Prostate gland (tissue), 2 donors: Measurements from ENCODE around the gene DOC2B. TPM values are rescaled to one million over a fixed set of nuclear protein-coding genes. Genes with fewer than 3 reads are reported as not detected.
"Not testable (repeated sequence)": the region's sequence is repeated elsewhere in the genome, so short reads cannot be mapped to it uniquely, and the experiment has no call there.

Source experiments
- DNase-seq: peaks from one replicate; pipeline ENCODE4 v3.0.0-alpha.2; 2019; ENCODE audit warnings: low spot score
- H3K27ac ChIP-seq, 2 donors: fragments of 200-600 bp; sonication (generic); 2 replicates each; pipeline ENCODE4 v1.5.1; 2017 to 2019
- H3K27me3 ChIP-seq: fragments of 200-600 bp; sonication (generic); replicated peaks from 2 replicates; pipeline ENCODE4 v1.5.1; 2019; ENCODE audit not compliant: insufficient read depth
- H3K36me3 ChIP-seq, 2 donors: fragments of 200-600 bp; sonication (generic); 1 replicate in 1 of 2; 2 replicates in 1 of 2; pipeline versions ENCODE4 v1.5.1 to v1.8.1; 2017 to 2019
- H3K4me1 ChIP-seq: fragments of 200-600 bp; sonication (generic); replicated peaks from 2 replicates; pipeline ENCODE4 v1.5.1; 2019
- H3K4me3 ChIP-seq, 2 donors: fragments of 200-600 bp; sonication (generic); 2 replicates each; pipeline ENCODE4 v1.5.1; 2017 to 2019
- H3K9me3 ChIP-seq: fragments of 200-600 bp; sonication (generic); 2 replicates; pipeline ENCODE4 v1.5.1; 2017
- CTCF ChIP-seq, 4 experiments: fragments of 200-600 bp in 2 of 4; fragments of 450-650 bp in 2 of 4; sonication (generic) in 2 of 4; IDR thresholded peaks; 1 replicate in 3 of 4; 2 replicates in 1 of 4; pipeline ENCODE4 v1.5.1; 2016 to 2019; ENCODE audit warnings: antibody characterized with exemption in 4 of 4, mild to moderate bottlenecking in 2 of 4, moderate library complexity in 2 of 4
- POLR2A ChIP-seq: fragments of 450-650 bp; IDR thresholded peaks from one replicate; pipeline ENCODE4 v1.6.1; 2016; ENCODE audit warnings: antibody characterized with exemption, mild to moderate bottlenecking
- POLR2AphosphoS5 ChIP-seq: sonication (generic); formaldehyde crosslinking; IDR thresholded peaks from one replicate; pipeline ENCODE4 v1.6.1; 2017; ENCODE audit warnings: antibody characterized with exemption
- whole genome bisulfite sequencing: methylation state at CpG from one replicate; pipeline ENCODE4 v1.1.5; 2018; 5-methylcytosine and 5-hydroxymethylcytosine counted together
- intact Hi-C: fragments of 100-400 bp; cut with DNase I; formaldehyde crosslinking; loops from one replicate; pipeline ENCODE4 v1.14.2; 2022
- total RNA-seq, 2 donors: library from RNA; depleted of rRNA; stranded (reverse); fragments of >200 nt; gene quantifications; one replicate each; pipeline ENCODE4 v1.1.0, GENCODE V29; 2016

DOC2B gene
- total RNA-seq, 2 donors from 2014 or later = 3.0 to 3.1 TPM

- H3K4me1 ChIP-seq = no peaks in the 10 kb centered on the region
- DNase-seq = no peak
- H3K36me3 ChIP-seq = no peaks in the 10 kb centered on the region
- TF ChIP-seq POLR2A = no peak
- no peak for TF ChIP-seq CTCF (IDR thresholded peaks at IDR 0.05)
- TF ChIP-seq POLR2AphosphoS5 = no peak
- H3K27ac ChIP-seq = no peak overlapping the region
- 83% methylated on average over 37 of the region's 37 CpGs for WGBS
- H3K9me3 ChIP-seq = no peaks in the 10 kb centered on the region
- H3K27me3 ChIP-seq = no peaks in the 10 kb centered on the region
- no peak overlapping the region for H3K4me3 ChIP-seq
- intact Hi-C loops = no loop called here
These were observed 25.6 kb upstream of the DOC2B start for GRCh38 chr17:206941-207560.

- intact Hi-C loops, DNase-seq, H3K9me3 ChIP-seq, H3K36me3 ChIP-seq, H3K27ac ChIP-seq, H3K4me3 ChIP-seq, H3K4me1 ChIP-seq, H3K27me3 ChIP-seq: not testable (repeated sequence)
- WGBS = 95% methylated on average over 27 of the region's 27 CpGs
These were observed 25.0 kb upstream of the DOC2B start for GRCh38 chr17:206484-206883.

DNA sequence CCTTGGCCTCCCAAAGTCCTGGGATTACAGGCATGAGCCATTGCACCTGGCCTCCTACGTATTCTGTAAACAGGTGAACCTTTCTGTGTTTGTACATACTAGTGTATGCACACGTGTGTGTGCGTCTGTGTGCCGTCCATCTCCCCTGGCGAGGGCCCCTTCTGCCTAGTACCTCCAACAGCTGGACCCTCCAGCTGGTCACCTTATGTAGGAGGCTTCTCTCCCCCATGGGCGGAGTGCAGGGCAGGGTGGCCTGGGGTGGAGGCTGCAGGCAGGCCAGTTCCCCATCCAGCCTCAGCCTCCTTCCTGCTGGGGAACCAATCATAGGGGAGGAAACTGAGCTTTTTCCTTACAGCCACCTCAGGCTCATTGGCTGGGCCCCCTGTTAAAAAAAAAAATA, 24.4 kb upstream of the DOC2B start:
- Histone ChIP-seq H3K27ac (no peak overlapping the region), H3K4me3 (no peak overlapping the region), H3K27me3 (no peaks in the 10 kb centered on the region), H3K9me3 (no peaks in the 10 kb centered on the region), H3K4me1 (no peaks in the 10 kb centered on the region), H3K36me3 (no peaks in the 10 kb centered on the region)
- no peak for DNase-seq
- WGBS = 90% methylated on average over 6 of the region's 6 CpGs
- TF ChIP-seq CTCF (IDR thresholded peaks at IDR 0.05) = no peak
- TF ChIP-seq POLR2A = no peak
- TF ChIP-seq POLR2AphosphoS5 = no peak
- intact Hi-C loops = no loop called here

DNA sequence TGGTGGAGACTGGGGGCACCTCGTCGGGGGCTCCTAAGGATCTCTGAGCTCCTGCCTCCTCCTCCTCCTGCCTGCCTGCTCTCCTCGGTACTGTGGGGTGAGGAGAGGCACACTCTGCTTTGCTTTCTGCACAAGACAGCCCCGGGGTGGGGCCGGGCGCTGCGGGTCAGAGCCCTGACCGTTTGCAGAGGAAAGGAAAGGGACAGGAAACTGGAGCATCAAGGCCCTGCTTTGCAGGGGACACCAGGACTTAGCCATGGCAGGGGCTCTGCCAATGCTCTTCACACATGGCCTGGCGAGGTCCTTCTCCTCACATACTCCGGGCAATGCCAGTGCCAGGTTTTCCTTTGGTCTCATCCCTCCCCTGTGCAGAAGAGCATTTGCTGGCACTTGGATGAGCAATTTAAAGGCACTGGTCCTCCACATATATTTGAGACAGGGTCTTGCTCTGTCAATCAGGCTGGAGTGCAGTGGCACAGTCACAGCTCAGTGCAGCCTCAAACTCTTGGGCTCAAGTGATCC, 23.8 kb upstream of the DOC2B start:
- Histone ChIP-seq H3K4me1 (no peaks in the 10 kb centered on the region), H3K4me3 (no peak overlapping the region), H3K27me3 (no peaks in the 10 kb centered on the region), H3K27ac (no peak overlapping the region), H3K9me3 (no peaks in the 10 kb centered on the region), H3K36me3 (no peaks in the 10 kb centered on the region)
- intact Hi-C loops = no loop called here
- 21% methylated on average over 10 of the region's 10 CpGs for whole genome bisulfite sequencing
- TF ChIP-seq CTCF (IDR thresholded peaks at IDR 0.05) = no peak
- TF ChIP-seq POLR2AphosphoS5 = no peak
- no peak for TF ChIP-seq POLR2A
- no peak for DNase-seq

DNA sequence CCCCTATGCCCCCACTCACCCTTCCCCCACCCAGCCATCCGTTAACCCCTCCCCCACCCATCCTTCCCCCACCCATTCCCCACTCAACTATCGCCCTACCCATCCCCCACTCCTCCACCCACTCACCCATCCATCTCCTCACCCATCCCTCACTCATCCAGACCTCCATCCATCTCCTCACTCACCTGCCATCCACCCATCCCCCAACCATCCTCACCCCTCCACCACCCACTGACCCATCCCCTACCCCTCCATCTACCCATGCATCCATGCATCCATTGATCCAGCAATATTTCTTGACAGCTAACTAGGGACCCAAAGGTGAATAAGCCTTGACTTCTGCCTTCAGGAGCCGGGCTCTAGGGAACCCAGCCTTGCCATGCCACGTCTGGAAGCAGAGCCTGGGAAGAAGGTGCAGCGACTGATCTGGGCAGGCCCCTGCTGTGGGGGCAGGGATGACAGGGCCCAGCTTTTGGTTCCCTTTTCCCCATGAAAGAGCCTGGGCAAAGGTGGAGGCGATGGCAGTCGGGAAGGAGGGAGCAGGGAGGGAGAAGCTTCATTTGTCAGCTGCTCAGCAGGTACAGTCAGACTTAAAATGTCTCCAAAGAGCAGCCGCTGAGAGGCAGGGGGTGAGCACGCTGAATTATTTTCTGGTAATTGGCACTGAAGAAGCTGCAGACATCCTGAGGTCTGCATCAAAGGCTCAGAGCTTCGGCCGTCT, 23.1 kb upstream of the DOC2B start:
- no peak for DNase-seq
- Histone ChIP-seq H3K9me3 (no peaks in the 10 kb centered on the region), H3K4me1 (no peaks in the 10 kb centered on the region), H3K36me3 (no peaks in the 10 kb centered on the region), H3K27ac (no peak overlapping the region), H3K27me3 (no peaks in the 10 kb centered on the region), H3K4me3 (no peak overlapping the region)
- intact Hi-C loops = no loop called here
- 43% methylated on average over 11 of the region's 11 CpGs for WGBS
- TF ChIP-seq POLR2A (no peak), POLR2AphosphoS5 (no peak), CTCF (IDR thresholded peaks at IDR 0.05) (no peak)
